ENCODE data around the gene ZNF428. TPM values are rescaled to one million over a fixed set of nuclear protein-coding genes. Genes with fewer than 3 reads are reported as not detected.

ZNF428 gene
- total RNA-seq, 2 donors from 2014 or later = 23.4 to 25.7 TPM

DNA sequence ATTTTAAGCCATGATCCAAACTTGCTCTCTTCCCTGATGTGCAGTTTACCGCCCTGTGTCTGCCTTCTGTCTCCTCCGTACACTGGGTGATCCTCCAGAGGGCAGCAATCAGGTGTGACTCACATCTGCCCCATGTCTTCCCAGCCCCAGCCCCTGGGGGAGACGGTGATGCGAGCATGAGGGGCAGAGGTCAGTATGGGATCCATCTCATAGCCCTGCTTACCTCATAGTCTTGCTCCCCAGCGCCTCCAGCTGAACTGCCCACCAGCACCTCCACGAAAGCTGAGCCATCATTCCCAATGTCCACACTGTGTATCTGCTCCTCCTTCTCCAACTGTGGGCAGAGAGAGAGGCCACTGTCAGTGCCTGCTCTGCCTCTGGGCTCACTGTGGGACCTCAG, 58.7 kb downstream of the ZNF428 start:
- no peak for DNase-seq (ENCODE audit: low spot score)
- Histone ChIP-seq H3K9me3 (no peaks in the 10 kb centered on the region), H3K27me3 (no peaks in the 10 kb centered on the region), H3K27ac (no peak overlapping the region), H3K4me1 (peaks cover 0 to 13% of the 10 kb centered on the region in 2 donors), H3K4me3 (no peak overlapping the region), H3K36me3 (peaks cover 25% of the 10 kb centered on the region)
- TF ChIP-seq, protein P1, sequence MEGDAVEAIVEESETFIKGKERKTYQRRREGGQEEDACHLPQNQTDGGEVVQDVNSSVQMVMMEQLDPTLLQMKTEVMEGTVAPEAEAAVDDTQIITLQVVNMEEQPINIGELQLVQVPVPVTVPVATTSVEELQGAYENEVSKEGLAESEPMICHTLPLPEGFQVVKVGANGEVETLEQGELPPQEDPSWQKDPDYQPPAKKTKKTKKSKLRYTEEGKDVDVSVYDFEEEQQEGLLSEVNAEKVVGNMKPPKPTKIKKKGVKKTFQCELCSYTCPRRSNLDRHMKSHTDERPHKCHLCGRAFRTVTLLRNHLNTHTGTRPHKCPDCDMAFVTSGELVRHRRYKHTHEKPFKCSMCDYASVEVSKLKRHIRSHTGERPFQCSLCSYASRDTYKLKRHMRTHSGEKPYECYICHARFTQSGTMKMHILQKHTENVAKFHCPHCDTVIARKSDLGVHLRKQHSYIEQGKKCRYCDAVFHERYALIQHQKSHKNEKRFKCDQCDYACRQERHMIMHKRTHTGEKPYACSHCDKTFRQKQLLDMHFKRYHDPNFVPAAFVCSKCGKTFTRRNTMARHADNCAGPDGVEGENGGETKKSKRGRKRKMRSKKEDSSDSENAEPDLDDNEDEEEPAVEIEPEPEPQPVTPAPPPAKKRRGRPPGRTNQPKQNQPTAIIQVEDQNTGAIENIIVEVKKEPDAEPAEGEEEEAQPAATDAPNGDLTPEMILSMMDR (IDR thresholded peaks at IDR 0.05) = no peak

Other genes with a start within 250 kb of the ZNF428 start
- gene TEX101, start 204.7 kb downstream of the ZNF428 start, total RNA-seq = not detected
- under 1 TPM in 1 of 2 donors, not detected in 1; 0.90 TPM for gene LYPD3, start 154.0 kb downstream of the ZNF428 start, total RNA-seq
- gene PHLDB3, start 114.9 kb downstream of the ZNF428 start, total RNA-seq = 1 to 10 TPM; 3.6 to 7.7 TPM
- 10 to 100 TPM; 17.9 to 25.4 TPM for gene ETHE1, start 92.4 kb downstream of the ZNF428 start, total RNA-seq
- gene ZNF575, start 86.4 kb downstream of the ZNF428 start, total RNA-seq = under 1 TPM in 1 of 2 donors, not detected in 1; 0.39 TPM
- 10 to 100 TPM; 14.3 to 14.9 TPM for gene XRCC1, start 44.1 kb downstream of the ZNF428 start, total RNA-seq
- gene PINLYP, start 43.8 kb downstream of the ZNF428 start, total RNA-seq = 1 to 10 TPM; 1.6 to 4.5 TPM
- gene IRGQ, start 23.5 kb downstream of the ZNF428 start, total RNA-seq = 10 to 100 TPM; 24.7 to 25.9 TPM
- gene ZNF576, start 23.0 kb downstream of the ZNF428 start, total RNA-seq = 10 to 100 TPM in 1 of 2 donors, 1 to 10 TPM in 1; 8.9 to 16.4 TPM
- under 1 TPM in 1 of 2 donors, not detected in 1; 0.28 TPM for gene SRRM5, start 7.5 kb downstream of the ZNF428 start, total RNA-seq
- 1 to 10 TPM; 6.6 to 9.6 TPM for gene CADM4, start 20.2 kb upstream of the ZNF428 start, total RNA-seq
- gene PLAUR, start 50.5 kb upstream of the ZNF428 start, total RNA-seq = 10 to 100 TPM; 12.9 to 18.4 TPM
- gene IRGC, start 96.4 kb upstream of the ZNF428 start, total RNA-seq = not detected
- 10 to 100 TPM in 1 of 2 donors, 1 to 10 TPM in 1; 8.0 to 11.0 TPM for gene SMG9, start 135.3 kb upstream of the ZNF428 start, total RNA-seq
- 1 to 10 TPM; 1.3 to 2.0 TPM for gene KCNN4, start 161.3 kb upstream of the ZNF428 start, total RNA-seq
- 1 to 10 TPM in 1 of 2 donors, under 1 TPM in 1; 0.63 to 3.9 TPM for gene LYPD5, start 182.8 kb upstream of the ZNF428 start, total RNA-seq
- 1 to 10 TPM; 4.5 to 6.5 TPM for gene ZNF283, start 207.7 kb upstream of the ZNF428 start, total RNA-seq

Data from right atrium auricular region (tissue), 2 donors.